OCI-LY7 (cell line): ENCODE data around the gene ADAMTS17. TPM values are rescaled to one million over a fixed set of nuclear protein-coding genes. Genes with fewer than 3 reads are reported as not detected.

Source experiments
- BruUV-seq: library from RNA; stranded (reverse); fragments of 400-500 nt; replicated peaks from 2 replicates; lab custom pipeline; 2021; lab: Mats Ljungman, UMichigan
- CTCF ChIA-PET: fragments of 300-600 bp; sonication (Branson Sonifier 250); formaldehyde crosslinking; loops from one replicate; lab custom pipeline; 2022; ENCODE audit warnings: antibody characterized with exemption; ENCODE audit not compliant: unreplicated experiment; lab: Charles Lee
- POLR2A ChIA-PET: fragments of 300-600 bp; sonication (Branson Sonifier 250); formaldehyde crosslinking; loops from one replicate; lab custom pipeline; 2022; ENCODE audit warnings: antibody characterized with exemption; lab: Charles Lee
- DNase-seq: peaks from one replicate; pipeline ENCODE4 v3.0.0-alpha.2; 2015; ENCODE audit warnings: low spot score
- H2AFZ ChIP-seq: fragments of 200-600 bp; sonication (generic), shearing (Covaris generic); 2 replicates; pipeline ENCODE4 v1.6.1; 2014; ENCODE audit warnings: mild to moderate bottlenecking, antibody characterized with exemption, low read length, moderate library complexity
- H3K27ac ChIP-seq: fragments of 200-600 bp; sonication (generic); 2 replicates; pipeline ENCODE4 v1.5.1; 2014; ENCODE audit warnings: mixed run types, low read depth, mild to moderate bottlenecking, moderate library complexity, low read length, inconsistent platforms; ENCODE audit not compliant: poor library complexity, severe bottlenecking
- H3K36me3 ChIP-seq: fragments of 200-600 bp; sonication (generic); 2 replicates; pipeline ENCODE4 v1.6.1; 2014; ENCODE audit warnings: mild to moderate bottlenecking, antibody characterized with exemption, low read length, moderate library complexity, mixed read lengths; ENCODE audit not compliant: insufficient read depth
- H3K4me1 ChIP-seq: fragments of 200-600 bp; sonication (generic); 2 replicates; pipeline ENCODE4 v1.5.1; 2014; ENCODE audit warnings: mild to moderate bottlenecking, low read length; ENCODE audit not compliant: insufficient read depth, poor library complexity, severe bottlenecking
- H3K4me2 ChIP-seq: fragments of 200-600 bp; sonication (generic); 2 replicates; pipeline ENCODE4 v1.6.1; 2014; ENCODE audit warnings: mild to moderate bottlenecking, low read length
- H3K4me3 ChIP-seq: fragments of 200-600 bp; sonication (generic); 2 replicates; pipeline ENCODE4 v1.5.1; 2014; ENCODE audit warnings: mild to moderate bottlenecking, low read depth, low read length; ENCODE audit not compliant: poor library complexity, severe bottlenecking
- H3K79me2 ChIP-seq: fragments of 200-600 bp; sonication (generic); 2 replicates; pipeline ENCODE4 v1.6.1; 2016; ENCODE audit warnings: low read depth, mild to moderate bottlenecking, low read length, moderate library complexity, mixed read lengths; ENCODE audit not compliant: insufficient read depth
- H3K9me2 ChIP-seq: fragments of 200-600 bp; sonication (generic); 2 replicates; pipeline ENCODE4 v1.6.1; 2016; ENCODE audit warnings: mild to moderate bottlenecking, low read length, mixed read lengths; ENCODE audit not compliant: insufficient read depth
- H3K9me3 ChIP-seq: fragments of 200-600 bp; sonication (generic); 2 replicates; pipeline ENCODE4 v1.6.1; 2014; ENCODE audit warnings: mild to moderate bottlenecking, mixed run types, low read length, mixed read lengths
- H4K20me1 ChIP-seq: fragments of 200-600 bp; sonication (generic); 2 replicates; pipeline ENCODE4 v1.6.1; 2014; ENCODE audit warnings: mild to moderate bottlenecking, antibody characterized with exemption, low read length, moderate library complexity, mixed read lengths; ENCODE audit not compliant: insufficient read depth
- EZH2phosphoT487 ChIP-seq: fragments of 200-600 bp; sonication (generic); IDR thresholded peaks from 2 replicates; pipeline ENCODE4 v1.6.1; 2018; ENCODE audit warnings: low read depth, borderline replicate concordance, mild to moderate bottlenecking, mixed run types, antibody characterized with exemption, low read length, moderate library complexity, mixed read lengths
- intact Hi-C: fragments of 100-400 bp; cut with micrococcal nuclease; formaldehyde crosslinking; loops from one replicate; pipeline ENCODE4 v1.10.0; 2022; ENCODE audit not compliant: unreplicated experiment
- total RNA-seq, 2 experiments: library from RNA; depleted of rRNA in 1 of 2; stranded (reverse); fragments of >200 nt in 1 of 2; shearing (Covaris generic) in 1 of 2; gene quantifications; 2 replicates each; pipeline ENCODE4 v1.2.3, GENCODE V29; 2014 to 2022
- TF ChIP-seq, protein P1 (sequence below): fragments of 200-600 bp; sonication (generic); conservative IDR thresholded peaks from 2 replicates; pipeline ENCODE4 v1.5.1; 2014; ENCODE audit warnings: mild to moderate bottlenecking, antibody characterized with exemption, low read length, moderate library complexity, mixed read lengths

The ADAMTS17 gene
- total RNA-seq, 2 experiments from 2014 or later, result not detected

DNA sequence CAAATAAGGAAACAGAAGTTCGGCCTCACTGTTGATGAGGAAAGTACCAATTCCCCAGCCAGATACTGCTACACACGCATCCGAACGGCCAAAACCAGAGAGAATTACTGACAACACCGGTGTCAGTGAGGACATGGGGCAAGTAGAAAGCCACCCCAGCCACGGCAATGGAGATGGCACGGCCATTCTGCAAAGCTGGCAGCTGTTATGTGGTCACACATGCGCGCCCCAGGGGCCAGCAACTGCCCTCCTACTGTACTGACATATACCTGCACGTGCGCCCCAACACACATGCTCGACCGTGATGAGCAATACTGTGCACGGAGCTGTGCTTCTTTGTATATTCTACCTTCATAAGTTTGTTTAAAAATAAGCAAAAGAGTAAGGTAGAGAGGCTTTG is 217.4 kb downstream of the ADAMTS17 start:
- Histone ChIP-seq H3K9me3 (no peaks in the 10 kb centered on the region), H3K9me2 (no peaks in the 10 kb centered on the region), H3K27ac (no peak overlapping the region), H3K4me1 (no peaks in the 10 kb centered on the region), H3K4me3 (no peak overlapping the region), H3K79me2 (no peaks in the 10 kb centered on the region), H3K36me3 (no peaks in the 10 kb centered on the region), H4K20me1 (no peaks in the 10 kb centered on the region), H2AFZ (no peak overlapping the region), H3K4me2 (no peak overlapping the region)
- no peak for TF ChIP-seq EZH2phosphoT487
- TF ChIP-seq, protein P1, sequence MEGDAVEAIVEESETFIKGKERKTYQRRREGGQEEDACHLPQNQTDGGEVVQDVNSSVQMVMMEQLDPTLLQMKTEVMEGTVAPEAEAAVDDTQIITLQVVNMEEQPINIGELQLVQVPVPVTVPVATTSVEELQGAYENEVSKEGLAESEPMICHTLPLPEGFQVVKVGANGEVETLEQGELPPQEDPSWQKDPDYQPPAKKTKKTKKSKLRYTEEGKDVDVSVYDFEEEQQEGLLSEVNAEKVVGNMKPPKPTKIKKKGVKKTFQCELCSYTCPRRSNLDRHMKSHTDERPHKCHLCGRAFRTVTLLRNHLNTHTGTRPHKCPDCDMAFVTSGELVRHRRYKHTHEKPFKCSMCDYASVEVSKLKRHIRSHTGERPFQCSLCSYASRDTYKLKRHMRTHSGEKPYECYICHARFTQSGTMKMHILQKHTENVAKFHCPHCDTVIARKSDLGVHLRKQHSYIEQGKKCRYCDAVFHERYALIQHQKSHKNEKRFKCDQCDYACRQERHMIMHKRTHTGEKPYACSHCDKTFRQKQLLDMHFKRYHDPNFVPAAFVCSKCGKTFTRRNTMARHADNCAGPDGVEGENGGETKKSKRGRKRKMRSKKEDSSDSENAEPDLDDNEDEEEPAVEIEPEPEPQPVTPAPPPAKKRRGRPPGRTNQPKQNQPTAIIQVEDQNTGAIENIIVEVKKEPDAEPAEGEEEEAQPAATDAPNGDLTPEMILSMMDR, result no peak
- BruUV-seq, result no TSS peak
- no peak for DNase-seq
- ChIA-PET POLR2A (no interaction called here), CTCF (no interaction called here)
- intact Hi-C loops, result no loop called here

DNA sequence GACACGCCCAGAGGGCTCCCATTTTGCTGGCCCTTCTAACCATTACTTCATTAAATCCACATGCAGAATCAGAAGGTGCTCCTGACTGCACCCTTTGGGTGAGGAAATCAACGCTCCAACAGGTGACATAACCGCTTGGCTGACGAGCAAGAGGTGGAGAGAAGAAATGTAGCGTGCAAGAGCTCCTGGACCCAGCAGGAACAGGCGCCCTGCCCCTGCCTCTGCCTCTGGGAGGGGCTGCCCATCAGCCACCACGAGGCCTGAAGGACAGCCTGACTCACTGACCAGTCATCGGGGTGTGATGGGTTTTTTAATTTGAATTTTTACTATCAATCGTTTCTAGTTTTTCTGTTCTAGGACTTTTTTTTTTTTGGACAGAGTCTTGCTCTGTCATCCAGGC is 218.2 kb downstream of the ADAMTS17 start:
- H4K20me1 ChIP-seq, result no peaks in the 10 kb centered on the region
- intact Hi-C loops, result no loop called here
- H3K9me2 ChIP-seq, result no peaks in the 10 kb centered on the region
- no peak overlapping the region for H2AFZ ChIP-seq
- no peak overlapping the region for H3K4me2 ChIP-seq
- TF ChIP-seq, protein P1, result no peak
- no peak for TF ChIP-seq EZH2phosphoT487
- H3K27ac ChIP-seq, result no peak overlapping the region
- ChIA-PET POLR2A (no interaction called here), CTCF (no interaction called here)
- H3K36me3 ChIP-seq, result no peaks in the 10 kb centered on the region
- no peaks in the 10 kb centered on the region for H3K79me2 ChIP-seq
- DNase-seq, result no peak
- BruUV-seq, result no TSS peak
- H3K9me3 ChIP-seq, result no peaks in the 10 kb centered on the region
- H3K4me1 ChIP-seq, result no peaks in the 10 kb centered on the region
- no peak overlapping the region for H3K4me3 ChIP-seq

DNA sequence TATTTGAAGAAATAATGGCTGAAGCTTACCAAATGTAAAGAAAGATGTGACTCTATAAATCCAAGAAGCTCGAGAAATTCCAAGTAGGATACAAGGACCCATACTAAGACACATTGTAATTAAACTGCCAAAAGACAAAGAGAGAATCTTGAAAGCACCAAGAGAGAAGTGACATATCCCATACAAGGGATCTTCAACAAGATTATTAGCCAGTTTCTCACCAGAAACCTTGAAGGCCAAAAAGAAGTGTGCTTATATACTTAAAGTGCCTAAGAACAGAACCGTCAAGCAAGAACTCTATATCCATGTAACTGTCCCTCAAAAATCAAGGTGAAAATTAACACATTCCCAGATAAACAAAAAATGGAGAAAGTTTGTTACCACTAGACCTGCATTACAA is 220.5 kb downstream of the ADAMTS17 start:
- H2AFZ ChIP-seq, result no peak overlapping the region
- intact Hi-C loops, result no loop called here
- H3K4me1 ChIP-seq, result no peaks in the 10 kb centered on the region
- no peaks in the 10 kb centered on the region for H3K36me3 ChIP-seq
- POLR2A ChIA-PET, result no interaction called here
- no TSS peak for BruUV-seq
- no peak overlapping the region for H3K4me2 ChIP-seq
- no peak for DNase-seq
- no peak overlapping the region for H3K4me3 ChIP-seq
- H3K9me3 ChIP-seq, result no peaks in the 10 kb centered on the region
- no peak overlapping the region for H3K27ac ChIP-seq
- CTCF ChIA-PET, result no interaction called here
- H3K79me2 ChIP-seq, result no peaks in the 10 kb centered on the region
- no peaks in the 10 kb centered on the region for H3K9me2 ChIP-seq
- TF ChIP-seq EZH2phosphoT487, result no peak
- TF ChIP-seq, protein P1, result no peak
- no peaks in the 10 kb centered on the region for H4K20me1 ChIP-seq
